OCI-LY3 (cell line): Measurements from ENCODE around the gene PRR12.

Experiments used
- CTCF ChIP-seq: fragments of 200-600, 300-600 bp; sonication (generic); IDR thresholded peaks from 2 replicates; pipeline ENCODE4 v1.5.1; 2014; ENCODE audit warnings: antibody characterized with exemption, low read length, low read depth
- EZH2phosphoT487 ChIP-seq: fragments of 200-600 bp; shearing (Covaris generic); IDR thresholded peaks from 2 replicates; pipeline ENCODE4 v1.6.1; 2018; ENCODE audit warnings: antibody characterized with exemption, mixed run types, low read depth

- TF ChIP-seq EZH2phosphoT487 (no peak), CTCF (peak; percentile 9; the same call in 1 of the 2 replicates)
Observed at GRCh38 chr19:49591731-49592485, 926 bp downstream of the PRR12 start.
